BJ (cell line): Measurements from ENCODE around the gene PGAP2. TPM values are rescaled to one million over a fixed set of nuclear protein-coding genes. Genes with fewer than 3 reads are reported as not detected.

Experiments
- CTCF ChIA-PET: fragments of 350-600 bp; formaldehyde crosslinking; extraction: SDS; loops from one replicate; lab custom pipeline; 2021; ENCODE audit warnings: antibody characterized with exemption, inconsistent platforms; lab: Yijun Ruan, JAX
- POLR2A ChIA-PET: fragments of 300-600 bp; sonication (Branson Sonifier 250); formaldehyde crosslinking; extraction: SDS; loops from one replicate; lab custom pipeline; 2021; ENCODE audit warnings: antibody characterized with exemption; lab: Charles Lee
- DNase-seq: peaks from one replicate; pipeline ENCODE4 v3.0.0-alpha.2; 2011; ENCODE audit warnings: low read depth
- H3K27me3 ChIP-seq: 2 replicates; pipeline ENCODE4 v1.6.0; 2011; ENCODE audit warnings: low read length; ENCODE audit not compliant: control insufficient read depth, insufficient read depth
- H3K36me3 ChIP-seq: 2 replicates; pipeline ENCODE4 v1.5.1; 2011; ENCODE audit warnings: low read length; ENCODE audit not compliant: control insufficient read depth, insufficient read depth
- H3K4me3 ChIP-seq: 2 replicates; pipeline ENCODE4 v1.5.1; 2011; ENCODE audit warnings: low read depth, mild to moderate bottlenecking, control low read depth, low read length
- polyA plus RNA-seq: library from polyadenylated mRNA; depleted of rRNA; stranded (reverse); fragments of >200 nt; gene quantifications from 2 replicates; pipeline ENCODE4 v1.2.3, GENCODE V29; 2011
- TF ChIP-seq, protein P1 (sequence below): IDR thresholded peaks from 2 replicates; pipeline ENCODE4 v1.5.1; 2011; ENCODE audit warnings: low read depth, mild to moderate bottlenecking, control low read depth, inconsistent platforms, low read length, moderate library complexity; ENCODE audit not compliant: insufficient read depth

Gene PGAP2
- polyA plus RNA-seq, 1 experiment = 34.9 TPM

DNA sequence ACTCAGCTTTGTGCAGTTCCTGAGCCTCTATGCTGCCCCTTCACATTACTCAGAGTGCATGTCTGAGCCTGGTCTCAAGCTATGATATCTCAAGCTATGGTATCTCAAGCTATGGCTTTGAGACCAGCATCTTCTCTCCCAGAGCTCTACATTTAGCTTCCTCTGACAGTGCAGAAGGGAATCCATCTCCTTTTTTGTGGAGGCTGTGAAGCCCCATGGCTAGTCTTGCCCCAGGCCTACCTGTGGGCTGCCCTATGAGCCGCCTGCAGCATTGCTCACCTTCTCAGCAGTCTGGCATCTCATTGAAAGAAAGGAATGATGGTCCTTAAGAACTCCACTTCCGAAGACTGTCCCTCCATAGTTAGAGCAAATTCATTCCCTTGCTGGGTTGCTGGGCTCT lies 12.6 kb downstream of the PGAP2 start:
- no peak for DNase-seq
- H3K27me3 ChIP-seq = no peaks in the 10 kb centered on the region
- ChIA-PET POLR2A (no interaction called here), CTCF (interaction anchor here (1.0 to 4.3 kb wide), 5 partner anchors 13 to 211 kb away, joined by 3 to 30 read pairs (median 3); partner anchors contain the start of genes NUP98, PGAP2 and RHOG)
- H3K4me3 ChIP-seq = no peak overlapping the region
- peaks cover 5% of the 10 kb centered on the region for H3K36me3 ChIP-seq
- TF ChIP-seq, protein P1, sequence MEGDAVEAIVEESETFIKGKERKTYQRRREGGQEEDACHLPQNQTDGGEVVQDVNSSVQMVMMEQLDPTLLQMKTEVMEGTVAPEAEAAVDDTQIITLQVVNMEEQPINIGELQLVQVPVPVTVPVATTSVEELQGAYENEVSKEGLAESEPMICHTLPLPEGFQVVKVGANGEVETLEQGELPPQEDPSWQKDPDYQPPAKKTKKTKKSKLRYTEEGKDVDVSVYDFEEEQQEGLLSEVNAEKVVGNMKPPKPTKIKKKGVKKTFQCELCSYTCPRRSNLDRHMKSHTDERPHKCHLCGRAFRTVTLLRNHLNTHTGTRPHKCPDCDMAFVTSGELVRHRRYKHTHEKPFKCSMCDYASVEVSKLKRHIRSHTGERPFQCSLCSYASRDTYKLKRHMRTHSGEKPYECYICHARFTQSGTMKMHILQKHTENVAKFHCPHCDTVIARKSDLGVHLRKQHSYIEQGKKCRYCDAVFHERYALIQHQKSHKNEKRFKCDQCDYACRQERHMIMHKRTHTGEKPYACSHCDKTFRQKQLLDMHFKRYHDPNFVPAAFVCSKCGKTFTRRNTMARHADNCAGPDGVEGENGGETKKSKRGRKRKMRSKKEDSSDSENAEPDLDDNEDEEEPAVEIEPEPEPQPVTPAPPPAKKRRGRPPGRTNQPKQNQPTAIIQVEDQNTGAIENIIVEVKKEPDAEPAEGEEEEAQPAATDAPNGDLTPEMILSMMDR = no peak

DNA sequence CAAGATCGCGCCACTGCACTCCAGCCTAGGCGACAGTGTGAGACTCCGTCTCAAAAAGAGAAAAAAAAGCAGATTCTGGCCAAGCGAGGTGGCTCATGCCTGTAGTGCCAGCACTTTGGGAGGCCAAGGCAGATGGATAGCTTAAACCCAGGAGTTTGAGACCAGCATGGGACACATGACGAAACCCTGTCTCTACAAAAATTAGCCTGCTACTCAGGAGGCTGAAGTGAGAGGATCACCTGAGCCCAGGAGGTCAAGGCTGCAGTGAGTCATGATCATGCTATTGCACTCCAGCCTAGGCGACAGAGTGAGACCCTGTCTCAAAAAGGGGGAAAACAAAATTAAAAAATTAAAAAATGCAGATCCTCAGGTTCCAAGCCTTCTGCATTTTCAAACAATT lies 14.0 kb downstream of the PGAP2 start:
- Histone ChIP-seq H3K4me3 (no peak overlapping the region), H3K27me3 (no peaks in the 10 kb centered on the region), H3K36me3 (peaks cover 10% of the 10 kb centered on the region)
- CTCF ChIA-PET = interaction anchor here (0.6 to 2.4 kb wide), 2 partner anchors 14 to 377 kb away, joined by 3 to 15 read pairs; partner anchors contain the start of gene PGAP2
- no peak for DNase-seq
- POLR2A ChIA-PET = no interaction called here
- TF ChIP-seq, protein P1 = no peak

GRCh38 chr11:3823303-3823702 lies 14.9 kb downstream of the PGAP2 start:
- H3K36me3 ChIP-seq = peaks cover 16% of the 10 kb centered on the region
- TF ChIP-seq, protein P1 = no peak
- H3K27me3 ChIP-seq = no peaks in the 10 kb centered on the region
- CTCF ChIA-PET = interaction anchor here (0.9 to 2.4 kb wide), 3 partner anchors 11 to 18 kb away, joined by 3 to 15 read pairs (median 4); partner anchors contain the start of gene PGAP2
- no peak overlapping the region for H3K4me3 ChIP-seq
- DNase-seq = peak; percentile 27
- POLR2A ChIA-PET = no interaction called here

DNA sequence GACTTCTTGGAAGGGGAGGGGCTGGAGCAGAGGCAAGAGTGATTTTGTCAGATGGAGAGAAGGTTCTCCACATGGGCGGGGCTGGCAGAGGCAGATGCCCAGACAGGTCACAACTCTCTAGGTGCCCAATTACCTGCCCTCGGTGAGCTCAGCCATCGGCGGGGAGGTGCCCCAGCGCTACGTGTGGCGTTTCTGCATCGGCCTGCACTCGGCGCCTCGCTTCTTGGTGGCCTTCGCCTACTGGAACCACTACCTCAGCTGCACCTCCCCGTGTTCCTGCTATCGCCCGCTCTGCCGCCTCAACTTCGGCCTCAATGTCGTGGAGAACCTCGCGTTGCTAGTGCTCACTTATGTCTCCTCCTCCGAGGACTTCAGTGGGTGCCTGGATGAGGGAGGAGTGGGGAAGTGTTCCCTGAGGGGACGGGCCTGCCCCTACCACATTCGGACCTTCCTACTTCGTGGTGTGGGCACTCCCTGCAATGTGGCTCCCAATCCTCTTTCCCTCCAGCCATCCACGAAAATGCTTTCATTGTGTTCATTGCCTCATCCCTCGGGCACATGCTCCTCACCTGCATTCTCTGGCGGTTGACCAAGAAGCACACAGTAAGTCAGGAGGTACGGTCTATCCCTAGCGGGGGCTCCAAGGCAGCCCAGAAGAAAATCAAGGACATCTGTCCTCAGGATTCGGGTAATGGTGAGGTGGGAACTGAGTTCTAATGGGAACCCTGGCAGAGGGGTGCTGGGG lies 15.6 kb downstream of the PGAP2 start:
- CTCF ChIA-PET = interaction anchor here (0.9 to 2.4 kb wide), 3 partner anchors 12 to 17 kb away, joined by 3 to 15 read pairs (median 4); partner anchors contain the start of gene PGAP2
- POLR2A ChIA-PET = no interaction called here
- DNase-seq = no peak

More for the DNA sequence above, 15.6 kb downstream of the PGAP2 start:
- H3K4me3 ChIP-seq = no peak overlapping the region
- peaks cover 16% of the 10 kb centered on the region for H3K36me3 ChIP-seq
- TF ChIP-seq, protein P1 = no peak
- no peaks in the 10 kb centered on the region for H3K27me3 ChIP-seq
